HEK293 (cell line): Measurements from ENCODE around the gene LAMC3.

Source experiments
- BCL11A ChIP-seq: fragments of 450-650 bp; formaldehyde crosslinking; IDR thresholded peaks from 2 replicates; pipeline ENCODE4 v1.5.1; 2016; ENCODE audit warnings: low read depth, missing biosample characterization, missing genetic modification characterization
- GLI2 ChIP-seq: fragments of 450-650 bp; formaldehyde crosslinking; IDR thresholded peaks from 2 replicates; pipeline ENCODE4; 2017; ENCODE audit warnings: missing biosample characterization, missing genetic modification characterization, low read depth, borderline replicate concordance
- IKZF3 ChIP-seq: fragments of 450-650 bp; IDR thresholded peaks from 2 replicates; pipeline ENCODE4 v1.5.0; 2018; ENCODE audit warnings: missing biosample characterization, mild to moderate bottlenecking, missing genetic modification characterization, moderate library complexity
- KLF8 ChIP-seq: fragments of 450-650 bp; formaldehyde crosslinking; IDR thresholded peaks from 2 replicates; pipeline ENCODE4 v1.5.1; 2016; ENCODE audit warnings: missing biosample characterization, missing genetic modification characterization
- PRDM10 ChIP-seq: fragments of 450-650 bp; formaldehyde crosslinking; IDR thresholded peaks from 2 replicates; pipeline ENCODE4 v1.5.1; 2016; ENCODE audit warnings: missing biosample characterization, missing genetic modification characterization
- SP3 ChIP-seq: fragments of 450-650 bp; formaldehyde crosslinking; IDR thresholded peaks from 2 replicates; pipeline ENCODE4 v1.5.1; 2016; ENCODE audit warnings: missing biosample characterization, missing genetic modification characterization
- TCF7L2 ChIP-seq: IDR thresholded peaks from 2 replicates; pipeline ENCODE4 v1.6.1; 2011; ENCODE audit warnings: low read depth, mild to moderate bottlenecking, inconsistent platforms, low read length, moderate library complexity, borderline replicate concordance
- ZFP3 ChIP-seq: fragments of 450-650 bp; formaldehyde crosslinking; IDR thresholded peaks from 2 replicates; pipeline ENCODE4 v1.5.1; 2016; ENCODE audit warnings: low read depth, missing biosample characterization, missing genetic modification characterization
- ZNF146 ChIP-seq: fragments of 450-650 bp; formaldehyde crosslinking; IDR thresholded peaks from 2 replicates; pipeline ENCODE4 v1.5.1; 2016; ENCODE audit warnings: missing biosample characterization, missing genetic modification characterization
- ZNF148 ChIP-seq: fragments of 450-650 bp; formaldehyde crosslinking; IDR thresholded peaks from 2 replicates; pipeline ENCODE4 v1.5.0; 2017; ENCODE audit warnings: missing biosample characterization, missing genetic modification characterization, borderline replicate concordance
- ZNF157 ChIP-seq: fragments of 450-650 bp; formaldehyde crosslinking; IDR thresholded peaks from 2 replicates; pipeline ENCODE4 v1.5.1; 2016; ENCODE audit warnings: missing biosample characterization, missing genetic modification characterization
- ZNF175 ChIP-seq: fragments of 450-650 bp; formaldehyde crosslinking; IDR thresholded peaks from 2 replicates; pipeline ENCODE4 v1.5.1; 2016; ENCODE audit warnings: missing biosample characterization, missing genetic modification characterization
- ZNF2 ChIP-seq: fragments of 450-650 bp; formaldehyde crosslinking; IDR thresholded peaks from 2 replicates; pipeline ENCODE4 v1.5.1; 2016; ENCODE audit warnings: missing biosample characterization, missing genetic modification characterization
- ZNF23 ChIP-seq: fragments of 450-650 bp; formaldehyde crosslinking; IDR thresholded peaks from 2 replicates; pipeline ENCODE4 v1.5.1; 2016; ENCODE audit warnings: missing biosample characterization, missing genetic modification characterization, borderline replicate concordance
- ZNF274 ChIP-seq, 2 experiments: fragments of 200-500 bp in 1 of 2; fragments of 450-650 bp in 1 of 2; sonication (Bioruptor generic) in 1 of 2; formaldehyde crosslinking in 1 of 2; IDR thresholded peaks; 2 replicates each; pipeline versions ENCODE4 v1.5.1 to v1.6.1; 2014 to 2016; ENCODE audit warnings: borderline replicate concordance in 1 of 2, inconsistent platforms in 1 of 2, low read length in 1 of 2, missing biosample characterization in 1 of 2, missing genetic modification characterization in 1 of 2
- ZNF292 ChIP-seq: fragments of 450-650 bp; formaldehyde crosslinking; IDR thresholded peaks from 2 replicates; pipeline ENCODE4 v1.5.1; 2016; ENCODE audit warnings: low read depth, missing biosample characterization, missing genetic modification characterization, borderline replicate concordance
- ZNF350 ChIP-seq: fragments of 450-650 bp; formaldehyde crosslinking; IDR thresholded peaks from 2 replicates; pipeline ENCODE4 v1.5.0; 2017; ENCODE audit warnings: missing biosample characterization, mild to moderate bottlenecking, missing genetic modification characterization
- ZNF366 ChIP-seq: fragments of 450-650 bp; formaldehyde crosslinking; conservative IDR thresholded peaks from 2 replicates; pipeline ENCODE4 v1.5.1; 2016; ENCODE audit warnings: missing biosample characterization, missing genetic modification characterization
- ZNF404 ChIP-seq: fragments of 450-650 bp; formaldehyde crosslinking; IDR thresholded peaks from 2 replicates; pipeline ENCODE4 v1.5.1; 2017; ENCODE audit warnings: missing biosample characterization, missing genetic modification characterization
- ZNF433 ChIP-seq: fragments of 450-650 bp; formaldehyde crosslinking; IDR thresholded peaks from 2 replicates; pipeline ENCODE4 v1.5.1; 2016; ENCODE audit warnings: missing biosample characterization, missing genetic modification characterization, low read depth
- ZNF561 ChIP-seq: fragments of 450-650 bp; IDR thresholded peaks from 2 replicates; pipeline ENCODE4 v1.5.1; 2018; ENCODE audit warnings: missing biosample characterization, missing genetic modification characterization, borderline replicate concordance
- ZNF621 ChIP-seq: fragments of 450-650 bp; formaldehyde crosslinking; IDR thresholded peaks from 2 replicates; pipeline ENCODE4 v1.5.1; 2017; ENCODE audit warnings: missing biosample characterization, missing genetic modification characterization
- ZNF626 ChIP-seq: fragments of 450-650 bp; sonication (Bioruptor Pico); formaldehyde crosslinking; IDR thresholded peaks from 2 replicates; pipeline ENCODE4 v1.5.1; 2018; ENCODE audit warnings: missing biosample characterization, missing genetic modification characterization, inconsistent platforms
- ZNF76 ChIP-seq: fragments of 450-650 bp; formaldehyde crosslinking; IDR thresholded peaks from 2 replicates; pipeline ENCODE4; 2016; ENCODE audit warnings: low read depth, missing biosample characterization, missing genetic modification characterization, borderline replicate concordance
- ZSCAN23 ChIP-seq: fragments of 450-650 bp; formaldehyde crosslinking; IDR thresholded peaks from 2 replicates; pipeline ENCODE4 v1.5.1; 2016; ENCODE audit warnings: missing biosample characterization, missing genetic modification characterization
- TF ChIP-seq, protein P1 (sequence below): fragments of 450-650 bp; formaldehyde crosslinking; optimal IDR thresholded peaks from 2 replicates; pipeline ENCODE3; 2016; ENCODE audit warnings: missing biosample characterization, mild to moderate bottlenecking, missing genetic modification characterization
- TF ChIP-seq, protein P2 (sequence below): fragments of 450-650 bp; IDR thresholded peaks from 2 replicates; pipeline ENCODE4 v1.5.1; 2018; ENCODE audit warnings: missing biosample characterization, mild to moderate bottlenecking, missing genetic modification characterization
- TF ChIP-seq, protein P3 (sequence below): fragments of 450-650 bp; formaldehyde crosslinking; IDR thresholded peaks from 2 replicates; pipeline ENCODE4 v1.5.1; 2016; ENCODE audit warnings: missing biosample characterization, missing genetic modification characterization, low read depth

LAMC3 gene

GRCh38 chr9:131125288-131126058, 116.5 kb downstream of the LAMC3 start, which contains the start of gene NUP214 (continued):
- TF ChIP-seq, protein P1, sequence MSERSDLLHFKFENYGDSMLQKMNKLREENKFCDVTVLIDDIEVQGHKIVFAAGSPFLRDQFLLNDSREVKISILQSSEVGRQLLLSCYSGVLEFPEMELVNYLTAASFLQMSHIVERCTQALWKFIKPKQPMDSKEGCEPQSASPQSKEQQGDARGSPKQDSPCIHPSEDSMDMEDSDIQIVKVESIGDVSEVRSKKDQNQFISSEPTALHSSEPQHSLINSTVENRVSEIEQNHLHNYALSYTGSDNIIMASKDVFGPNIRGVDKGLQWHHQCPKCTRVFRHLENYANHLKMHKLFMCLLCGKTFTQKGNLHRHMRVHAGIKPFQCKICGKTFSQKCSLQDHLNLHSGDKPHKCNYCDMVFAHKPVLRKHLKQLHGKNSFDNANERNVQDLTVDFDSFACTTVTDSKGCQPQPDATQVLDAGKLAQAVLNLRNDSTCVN, result peak; percentile 95
- TF ChIP-seq ZNF366 (tag by site-specific recombination) (0 out of 2 replicates have a peak, but pooled peaks have one; percentile 14), ZFP3 (tag by site-specific recombination) (no peak), ZNF2 (tag by site-specific recombination) (peak; percentile 86), ZNF433 (tag by site-specific recombination) (no peak), ZNF350 (tag by site-specific recombination) (no peak), PRDM10 (tag by site-specific recombination) (peak; percentile 84; the same call in 1 of the 2 replicates), IKZF3 (tag by site-specific recombination) (no peak), ZNF23 (no peak), ZNF76 (peak; percentile 80), ZNF274 (IDR thresholded peaks at IDR 0.05; ENCODE audit: low read length) (no peak), ZNF274 (tag by site-specific recombination; IDR thresholded peaks at IDR 0.05; ENCODE audit: borderline replicate concordance) (no peak), ZNF561 (no peak), SP3 (peak; percentile 85), ZSCAN23 (tag by site-specific recombination) (no peak), BCL11A (tag by site-specific recombination) (no peak), ZNF621 (tag by site-specific recombination) (no peak), ZNF626 (tag by site-specific recombination) (no peak), ZNF146 (tag by site-specific recombination) (peak; percentile 24; the same call in 1 of the 2 replicates), ZNF175 (tag by site-specific recombination) (no peak), GLI2 (no peak), TCF7L2 (no peak), ZNF157 (tag by site-specific recombination) (no peak), ZNF404 (tag by site-specific recombination) (no peak), KLF8 (tag by site-specific recombination) (peak; percentile 76), ZNF148 (tag by site-specific recombination) (no peak), ZNF292 (no peak)
- TF ChIP-seq, protein P2, sequence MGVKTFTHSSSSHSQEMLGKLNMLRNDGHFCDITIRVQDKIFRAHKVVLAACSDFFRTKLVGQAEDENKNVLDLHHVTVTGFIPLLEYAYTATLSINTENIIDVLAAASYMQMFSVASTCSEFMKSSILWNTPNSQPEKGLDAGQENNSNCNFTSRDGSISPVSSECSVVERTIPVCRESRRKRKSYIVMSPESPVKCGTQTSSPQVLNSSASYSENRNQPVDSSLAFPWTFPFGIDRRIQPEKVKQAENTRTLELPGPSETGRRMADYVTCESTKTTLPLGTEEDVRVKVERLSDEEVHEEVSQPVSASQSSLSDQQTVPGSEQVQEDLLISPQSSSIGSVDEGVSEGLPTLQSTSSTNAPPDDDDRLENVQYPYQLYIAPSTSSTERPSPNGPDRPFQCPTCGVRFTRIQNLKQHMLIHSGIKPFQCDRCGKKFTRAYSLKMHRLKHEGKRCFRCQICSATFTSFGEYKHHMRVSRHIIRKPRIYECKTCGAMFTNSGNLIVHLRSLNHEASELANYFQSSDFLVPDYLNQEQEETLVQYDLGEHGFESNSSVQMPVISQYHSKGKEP (tag by site-specific recombination), result no peak
- TF ChIP-seq, protein P3, sequence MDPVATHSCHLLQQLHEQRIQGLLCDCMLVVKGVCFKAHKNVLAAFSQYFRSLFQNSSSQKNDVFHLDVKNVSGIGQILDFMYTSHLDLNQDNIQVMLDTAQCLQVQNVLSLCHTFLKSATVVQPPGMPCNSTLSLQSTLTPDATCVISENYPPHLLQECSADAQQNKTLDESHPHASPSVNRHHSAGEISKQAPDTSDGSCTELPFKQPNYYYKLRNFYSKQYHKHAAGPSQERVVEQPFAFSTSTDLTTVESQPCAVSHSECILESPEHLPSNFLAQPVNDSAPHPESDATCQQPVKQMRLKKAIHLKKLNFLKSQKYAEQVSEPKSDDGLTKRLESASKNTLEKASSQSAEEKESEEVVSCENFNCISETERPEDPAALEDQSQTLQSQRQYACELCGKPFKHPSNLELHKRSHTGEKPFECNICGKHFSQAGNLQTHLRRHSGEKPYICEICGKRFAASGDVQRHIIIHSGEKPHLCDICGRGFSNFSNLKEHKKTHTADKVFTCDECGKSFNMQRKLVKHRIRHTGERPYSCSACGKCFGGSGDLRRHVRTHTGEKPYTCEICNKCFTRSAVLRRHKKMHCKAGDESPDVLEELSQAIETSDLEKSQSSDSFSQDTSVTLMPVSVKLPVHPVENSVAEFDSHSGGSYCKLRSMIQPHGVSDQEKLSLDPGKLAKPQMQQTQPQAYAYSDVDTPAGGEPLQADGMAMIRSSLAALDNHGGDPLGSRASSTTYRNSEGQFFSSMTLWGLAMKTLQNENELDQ (tag by site-specific recombination), result no peak
